HG02642 (cell line): ENCODE measurements around the gene ANKS1B.
"Not testable (repeated sequence)": the region's sequence is repeated elsewhere in the genome, so short reads cannot be mapped to it uniquely, and the experiment has no call there.

ENCODE experiments used
- ATAC-seq: cut with Tn5 transposase; IDR thresholded peaks from one replicate; pipeline ENCODE4 v1.9.1; 2021; ENCODE audit warnings: mild to moderate bottlenecking; ENCODE audit not compliant: unreplicated experiment, poor library complexity

ANKS1B gene

DNA sequence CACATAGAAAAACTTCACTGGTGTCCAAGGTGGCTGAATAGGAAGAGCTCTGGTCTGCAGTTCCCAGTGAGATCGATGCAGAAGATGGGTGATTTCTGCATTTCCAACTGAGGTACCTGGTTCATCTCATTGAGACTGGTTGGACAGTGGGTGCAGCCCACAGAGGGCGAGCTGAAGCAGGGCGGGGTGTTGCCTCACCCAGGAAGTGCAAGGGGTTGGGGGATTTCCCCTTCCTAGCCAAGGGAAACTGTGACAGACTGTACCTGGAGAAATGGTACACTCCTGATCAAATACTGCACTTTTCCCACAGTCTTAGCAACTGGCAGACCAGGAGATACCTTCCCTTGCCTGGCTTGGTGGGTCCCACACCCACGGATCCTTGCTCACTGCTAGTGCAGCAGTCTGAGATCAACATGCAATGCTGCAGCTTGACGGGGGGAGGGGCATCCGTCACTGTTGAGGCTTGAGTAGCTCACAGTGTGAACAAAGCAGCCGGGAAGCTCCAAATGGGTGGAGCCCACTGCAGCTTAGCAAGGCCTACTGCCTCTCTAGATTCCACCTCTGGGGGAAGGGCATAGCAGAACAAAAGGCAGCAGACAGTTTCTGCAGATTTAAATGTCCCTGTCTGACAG lies 746.7 kb downstream of the ANKS1B start:
- ATAC-seq, result not testable (repeated sequence)

DNA sequence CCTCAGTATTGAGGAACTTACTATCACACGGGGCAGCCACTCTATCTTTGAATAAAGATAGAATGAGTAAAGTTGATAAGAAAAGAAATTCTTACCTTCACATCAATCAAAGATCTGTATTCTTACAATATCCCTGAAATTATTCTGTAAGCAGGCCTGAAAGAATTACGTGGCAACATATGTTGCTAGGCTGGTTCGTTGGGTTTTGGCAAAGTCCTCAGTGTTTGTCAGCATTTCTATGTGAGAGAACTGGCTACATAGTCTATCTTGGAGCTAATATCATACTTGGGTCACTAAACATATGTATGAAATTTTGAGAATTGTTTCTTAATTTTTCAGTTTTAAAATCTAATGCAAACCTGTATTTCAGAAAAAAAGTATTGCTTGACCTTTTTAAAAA lies 749.4 kb downstream of the ANKS1B start:
- ATAC-seq, result no peak

- no peak for ATAC-seq
Measured at GRCh38 chr12:99234702-99235101, 750.0 kb downstream of the ANKS1B start.

- no peak for ATAC-seq
Measured at GRCh38 chr12:99232324-99232723, 752.4 kb downstream of the ANKS1B start.

GRCh38 chr12:99231031-99231430 lies 753.7 kb downstream of the ANKS1B start:
- no peak for ATAC-seq

GRCh38 chr12:99224237-99224636 lies 760.5 kb downstream of the ANKS1B start:
- ATAC-seq, result no peak

GRCh38 chr12:99223579-99223978 lies 761.2 kb downstream of the ANKS1B start:
- ATAC-seq, result no peak

DNA sequence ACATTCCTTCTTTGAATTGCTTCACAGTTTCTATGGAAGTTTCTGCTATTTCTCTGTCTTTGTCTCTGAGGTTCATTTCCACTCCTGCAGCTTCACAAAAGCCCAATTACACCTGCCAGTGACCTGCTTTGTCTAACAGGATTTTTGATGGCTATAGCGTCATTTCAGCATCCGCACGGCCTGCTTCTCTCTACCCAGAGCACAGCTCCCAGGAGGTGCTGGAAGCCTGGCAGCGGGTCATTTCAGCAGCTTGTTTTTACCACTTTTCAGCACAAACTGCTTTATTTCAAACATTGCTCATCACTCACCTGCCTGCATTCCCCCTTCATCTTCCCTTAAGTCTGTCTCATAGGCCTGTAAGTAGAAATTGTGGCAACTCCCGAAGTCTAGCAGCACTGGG lies 771.7 kb downstream of the ANKS1B start:
- ATAC-seq, result no peak

- ATAC-seq, result no peak
Measured at GRCh38 chr12:99212275-99212674, 772.5 kb downstream of the ANKS1B start.

DNA sequence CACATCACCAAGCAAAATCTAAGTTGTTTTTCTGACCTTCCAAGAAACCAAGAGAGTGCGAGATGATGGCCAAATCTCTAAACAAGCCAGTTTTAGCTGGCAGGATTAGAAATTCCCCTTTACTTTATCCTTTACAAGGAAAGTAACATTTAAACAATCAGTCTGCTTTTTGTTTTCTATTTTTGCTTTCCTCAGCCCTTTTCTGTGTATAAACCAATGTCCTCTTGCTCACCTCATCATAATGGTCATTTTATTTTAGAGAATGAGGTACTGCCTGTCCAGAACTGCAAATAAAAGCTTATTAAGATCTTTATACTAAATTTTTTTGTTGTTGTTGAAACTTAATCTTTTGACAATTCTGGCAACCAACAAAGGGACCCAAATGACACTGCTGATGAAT lies 779.6 kb downstream of the ANKS1B start:
- no peak for ATAC-seq

DNA sequence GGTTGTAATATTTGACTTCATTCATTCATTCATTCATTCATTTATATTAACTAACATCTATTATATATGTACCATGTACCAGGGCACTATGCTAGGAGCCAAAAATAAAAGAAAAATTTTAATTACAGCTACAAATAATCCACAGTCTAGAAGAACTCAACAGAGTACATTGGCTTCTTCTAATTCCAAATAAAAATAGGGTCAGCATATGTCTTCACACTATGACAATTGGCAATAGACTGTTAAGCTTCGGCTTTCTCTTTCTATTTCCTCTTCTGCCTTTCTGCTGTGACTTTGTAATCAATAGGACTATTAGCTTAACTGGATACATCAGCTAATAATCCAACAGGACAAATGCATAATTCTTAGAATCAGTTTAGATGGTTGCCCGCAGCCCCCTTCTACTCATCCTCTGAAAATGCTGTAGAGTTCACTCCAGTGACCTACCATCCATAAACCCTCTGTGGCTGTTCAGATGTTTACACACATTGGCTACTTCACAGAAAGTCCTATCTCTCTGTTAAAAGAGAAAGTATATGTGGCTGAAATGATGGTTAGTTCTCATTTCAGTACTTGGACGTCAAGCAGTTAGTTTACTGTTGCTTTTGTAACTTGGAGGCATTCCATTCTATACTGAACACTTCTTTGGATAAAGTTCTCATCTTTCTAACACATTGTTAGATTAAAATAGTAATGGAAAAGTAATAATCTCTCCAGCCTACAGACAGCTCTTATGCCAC lies 782.7 kb downstream of the ANKS1B start:
- ATAC-seq, result no peak

DNA sequence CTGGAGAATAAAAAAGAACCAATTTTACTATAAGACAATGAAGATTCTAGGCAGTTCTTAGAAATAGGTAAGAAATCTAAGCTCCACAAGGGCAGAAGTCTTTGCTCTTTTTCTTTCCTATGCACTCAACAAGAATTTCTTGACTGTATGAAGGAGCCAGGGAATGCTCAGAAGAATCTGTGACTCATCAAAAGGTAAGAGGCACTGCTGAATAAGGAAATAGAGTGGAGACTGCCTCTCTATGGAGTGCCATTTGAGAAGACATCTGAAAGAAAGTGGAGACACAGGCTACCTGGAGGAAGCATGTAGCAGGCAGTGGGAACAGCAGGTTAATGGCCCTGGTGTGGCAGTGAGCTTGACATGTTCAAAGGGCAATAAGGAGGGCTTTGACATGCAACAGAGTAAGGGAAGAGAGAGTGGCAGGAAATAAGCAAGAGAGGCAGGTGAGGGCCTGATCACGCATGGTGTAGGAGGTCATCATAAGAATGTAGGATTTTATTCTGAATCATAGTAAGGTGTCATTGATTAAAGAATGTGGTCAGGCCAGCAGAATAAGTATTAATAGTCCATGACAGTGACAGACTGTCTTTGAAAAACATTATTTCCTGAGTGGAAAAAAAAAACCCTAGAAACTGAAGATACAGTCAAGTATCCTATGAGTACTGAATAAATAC lies 783.9 kb downstream of the ANKS1B start:
- no peak for ATAC-seq

DNA sequence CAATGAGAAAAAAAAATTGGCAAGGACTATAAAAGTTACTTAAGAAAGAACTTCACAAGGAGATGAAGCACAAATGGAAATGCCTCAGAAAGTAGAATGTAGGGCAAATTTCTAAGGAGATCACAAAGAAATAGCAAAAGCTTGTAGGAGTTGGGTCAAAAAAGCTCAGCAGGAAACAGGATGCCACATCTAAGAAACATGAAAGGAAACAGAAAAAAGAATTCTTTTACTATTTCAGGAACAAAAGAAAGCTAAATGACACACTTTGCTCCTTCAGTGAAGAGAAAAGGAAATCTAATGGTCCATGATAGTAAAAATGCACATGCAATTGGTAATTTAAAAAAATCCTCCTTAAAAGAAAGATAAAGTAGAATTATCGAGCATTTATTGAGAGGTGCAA lies 789.3 kb downstream of the ANKS1B start:
- no peak for ATAC-seq

- ATAC-seq, result no peak
Measured at GRCh38 chr12:99192489-99192888, 792.2 kb downstream of the ANKS1B start.

DNA sequence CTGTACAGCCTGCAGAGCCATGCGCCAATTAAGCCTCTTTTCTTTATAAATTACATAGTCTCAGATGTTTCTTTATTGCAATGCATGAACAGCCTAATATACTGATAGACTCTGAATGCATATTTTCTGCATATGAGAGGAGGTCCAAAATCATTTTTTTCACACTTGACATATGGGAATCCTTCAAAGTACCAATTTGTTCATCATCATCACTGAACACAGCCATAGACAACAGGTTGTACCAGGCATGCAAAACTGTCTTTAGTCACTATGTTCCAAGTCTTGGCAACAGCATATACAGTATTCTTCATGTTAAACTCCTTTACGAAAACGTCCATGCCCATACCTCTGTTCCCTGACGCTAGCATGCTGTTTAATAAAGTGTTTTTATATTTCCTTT lies 807.9 kb downstream of the ANKS1B start:
- ATAC-seq, result no peak

DNA sequence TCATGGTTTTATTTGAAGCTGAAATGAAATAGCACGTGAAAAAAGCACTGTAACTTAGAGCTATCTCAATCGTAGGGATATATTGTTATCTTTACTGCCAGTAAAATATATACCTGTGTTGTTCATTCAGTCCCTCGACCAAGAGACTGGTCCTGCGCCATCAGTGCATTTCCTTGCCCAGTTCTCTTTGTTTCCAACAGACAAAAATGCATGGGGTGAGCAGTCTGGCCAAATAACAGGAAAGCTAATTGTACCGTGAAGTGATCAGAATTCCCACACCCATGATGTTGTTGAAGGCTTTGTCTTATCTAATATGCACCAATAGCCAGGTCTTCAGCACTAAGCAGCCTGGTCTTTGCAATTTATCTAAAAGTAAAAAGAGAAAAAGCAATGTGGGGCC lies 814.3 kb downstream of the ANKS1B start:
- no peak for ATAC-seq

DNA sequence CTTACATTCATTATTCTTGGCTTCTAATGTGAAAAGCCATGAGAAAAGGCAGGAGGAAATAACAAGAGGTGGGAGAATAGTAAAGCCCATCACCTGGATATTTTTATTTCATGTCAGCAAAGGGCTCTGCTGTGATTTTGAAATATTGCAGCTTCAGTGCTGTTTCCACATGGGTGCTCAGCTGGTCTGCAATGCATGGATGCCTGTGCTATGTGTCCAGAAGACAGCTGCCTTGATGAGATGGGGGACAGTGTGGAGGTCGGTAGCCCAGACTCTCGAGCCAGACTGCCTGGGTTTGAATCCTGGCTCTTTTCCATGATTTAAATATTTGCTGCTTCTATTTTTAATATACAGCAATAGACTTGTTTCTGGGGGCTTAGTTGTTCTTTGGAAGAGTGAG lies 814.7 kb downstream of the ANKS1B start:
- no peak for ATAC-seq

DNA sequence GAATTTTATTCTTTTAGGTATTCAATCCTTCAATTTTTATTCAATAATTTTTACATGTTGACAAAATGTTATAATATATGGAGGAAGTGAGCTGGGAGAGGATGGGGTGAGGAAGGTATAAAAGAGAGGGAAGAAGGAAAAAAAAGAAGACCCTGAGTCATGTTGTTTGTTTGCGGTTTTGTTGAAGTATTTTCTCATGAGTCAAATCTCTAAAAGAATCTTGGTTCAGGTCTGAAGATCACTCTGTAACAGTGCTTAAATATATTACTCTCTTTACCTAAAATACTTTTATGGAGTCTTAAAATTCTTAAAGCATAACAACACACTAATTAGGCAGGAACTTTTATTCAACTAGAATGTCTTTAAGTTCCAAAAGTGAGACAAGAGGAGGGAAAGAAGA lies 826.8 kb downstream of the ANKS1B start:
- no peak for ATAC-seq

GRCh38 chr12:99154983-99155336 lies 829.8 kb downstream of the ANKS1B start:
- no peak for ATAC-seq

DNA sequence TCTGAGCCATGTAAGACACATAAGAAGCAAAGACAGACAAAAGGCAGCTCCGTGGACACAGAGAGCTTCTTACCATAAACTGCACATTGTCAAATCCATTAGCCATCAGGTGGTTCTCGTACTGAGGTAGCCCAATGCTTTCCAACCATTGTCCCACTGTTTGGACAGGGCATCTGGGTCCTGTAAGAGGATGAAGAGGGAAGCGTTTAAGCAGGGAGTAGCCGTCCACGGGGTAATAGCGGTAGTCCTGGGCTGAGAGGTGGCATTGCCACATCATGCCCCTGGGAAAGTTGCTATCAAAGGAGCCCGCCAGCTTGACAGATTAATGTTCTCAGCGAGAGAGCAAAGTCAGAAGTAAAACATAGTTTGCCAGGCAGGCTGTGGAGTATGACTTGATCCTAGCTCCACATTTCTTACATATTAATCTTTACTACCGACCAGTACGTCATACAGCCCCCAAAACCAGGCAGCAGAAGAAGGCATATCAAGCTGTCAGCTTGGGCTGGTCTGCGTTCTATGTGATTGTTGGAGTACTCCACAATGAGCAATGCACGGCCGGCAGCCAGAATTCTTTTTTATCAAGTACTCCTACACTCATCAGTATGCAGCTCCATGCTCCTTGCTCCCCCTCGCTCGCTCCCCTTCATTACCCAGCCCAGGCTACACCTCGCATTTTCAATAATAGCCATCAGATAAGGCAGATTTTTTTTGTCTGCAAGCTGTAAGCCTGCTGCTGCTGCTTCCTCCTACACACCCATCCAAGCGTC lies 830.3 kb downstream of the ANKS1B start:
- ATAC-seq, result no peak

GRCh38 chr12:99153293-99153692 lies 831.4 kb downstream of the ANKS1B start:
- ATAC-seq, result no peak
